Endothelial cell (in vitro differentiated cells): ENCODE results near the gene ACBD3. TPM values are rescaled to one million over a fixed set of nuclear protein-coding genes. Genes with fewer than 3 reads are reported as not detected.

Source experiments
- DNase-seq: peaks from one replicate; pipeline ENCODE4 v3.0.0; 2021; ENCODE audit warnings: low spot score
- H3K27ac Mint-ChIP-seq: one replicate; pipeline ENCODE4 v1.8.0; 2021; ENCODE audit warnings: mixed read lengths, inconsistent platforms; ENCODE audit not compliant: unreplicated experiment
- H3K27me3 Mint-ChIP-seq: one replicate; pipeline ENCODE4 v1.8.0; 2021; ENCODE audit warnings: mild to moderate bottlenecking, moderate library complexity, mixed read lengths, inconsistent platforms; ENCODE audit not compliant: unreplicated experiment
- H3K36me3 Mint-ChIP-seq: one replicate; pipeline ENCODE4 v1.8.0; 2021; ENCODE audit warnings: mild to moderate bottlenecking, low read depth, mixed read lengths, inconsistent platforms; ENCODE audit not compliant: unreplicated experiment
- H3K4me1 Mint-ChIP-seq: one replicate; pipeline ENCODE4 v1.8.0; 2021; ENCODE audit warnings: mild to moderate bottlenecking, mixed read lengths, inconsistent platforms; ENCODE audit not compliant: unreplicated experiment
- H3K4me3 Mint-ChIP-seq: one replicate; pipeline ENCODE4 v1.8.0; 2021; ENCODE audit warnings: mild to moderate bottlenecking, mixed read lengths, inconsistent platforms; ENCODE audit not compliant: unreplicated experiment
- H3K9me3 Mint-ChIP-seq: one replicate; pipeline ENCODE4 v1.8.0; 2021; ENCODE audit warnings: mixed read lengths, inconsistent platforms; ENCODE audit not compliant: unreplicated experiment
- CTCF ChIP-seq: fragments of 200-600 bp; sonication (generic); IDR thresholded peaks from one replicate; pipeline ENCODE4 v1.5.0; 2021; ENCODE audit warnings: antibody characterized with exemption; ENCODE audit not compliant: unreplicated experiment
- total RNA-seq: library from RNA; stranded (reverse); fragmentation: NEBNext Ultra II Directional; extraction: Animal tissue kit (Norgen Biotek cat#: 25700); gene quantifications from one replicate; pipeline ENCODE4 v1.2.1, GENCODE V29; 2021; ENCODE audit not compliant: unreplicated experiment

Gene ACBD3
- total RNA-seq, 1 donor from 2014 or later: 27.4 TPM

GRCh38 chr1:226097866-226098625 is 88.5 kb downstream of the ACBD3 start:
- DNase-seq: no peak
- Mint-ChIP-seq H3K27me3 (peaks cover 5% of the 10 kb centered on the region), H3K36me3 (no peaks in the 10 kb centered on the region), H3K4me3 (no peak overlapping the region), H3K27ac (no peak overlapping the region), H3K9me3 (no peaks in the 10 kb centered on the region), H3K4me1 (peaks cover 3% of the 10 kb centered on the region)
- TF ChIP-seq CTCF: no peak

DNA sequence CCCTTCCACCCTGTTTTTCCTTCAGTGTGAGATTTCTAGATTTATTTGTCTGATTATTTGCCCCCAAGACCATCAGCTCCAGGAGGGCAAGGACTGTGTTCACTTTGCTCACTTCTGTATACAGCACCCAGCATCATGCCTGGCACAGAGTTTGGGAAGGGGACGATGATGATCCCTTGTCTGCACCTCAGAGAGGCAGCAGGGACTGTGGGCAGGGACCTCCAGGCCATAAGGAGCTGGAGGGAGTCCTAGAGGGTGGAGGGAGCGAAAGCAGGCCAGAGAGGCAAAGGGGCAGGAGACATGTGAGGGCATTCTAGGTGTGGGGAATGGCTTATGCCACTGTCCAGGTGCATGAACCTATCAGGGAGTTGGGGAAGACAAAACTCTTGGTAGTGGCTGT is 91.3 kb downstream of the ACBD3 start:
- no peaks in the 10 kb centered on the region for H3K36me3 Mint-ChIP-seq
- no peak overlapping the region for H3K4me3 Mint-ChIP-seq
- no peaks in the 10 kb centered on the region for H3K9me3 Mint-ChIP-seq
- no peak for TF ChIP-seq CTCF
- DNase-seq: no peak
- no peak overlapping the region for H3K27ac Mint-ChIP-seq
- peaks cover 7% of the 10 kb centered on the region for H3K27me3 Mint-ChIP-seq
- H3K4me1 Mint-ChIP-seq: peaks cover 3% of the 10 kb centered on the region

Other genes with a start within 250 kb of the ACBD3 start
- 0.26 TPM for gene LEFTY2, start 245.5 kb downstream of the ACBD3 start, total RNA-seq
- 17.8 TPM for gene SDE2, start 187.4 kb downstream of the ACBD3 start, total RNA-seq
- gene H3-3A, start 124.0 kb downstream of the ACBD3 start, total RNA-seq: 606 TPM
- 2.4 TPM for gene MIXL1, start 36.9 kb upstream of the ACBD3 start, total RNA-seq
- 4.6 TPM for gene LIN9, start 122.4 kb upstream of the ACBD3 start, total RNA-seq
- 131 TPM for gene PARP1, start 221.4 kb upstream of the ACBD3 start, total RNA-seq